Activated T-helper 2 cell treated with anti-CD3 and anti-CD28 coated beads, Interferon-gamma antibody, Interleukin-2, Interleukin-4, amounts not matched to agents 10 μg/mL and 5 μg/mL and 100 μg/mL, durations not matched to agents 14 hours and 24 hours and 36 hours (primary cell): ENCODE measurements around the gene DENND2C. TPM values are rescaled to one million over a fixed set of nuclear protein-coding genes. Genes with fewer than 3 reads are reported as not detected.

Source experiments
- DNase-seq: peaks from one replicate; pipeline ENCODE4 v3.0.0; 2021; ENCODE audit warnings: low spot score
- H3K27ac Mint-ChIP-seq: one replicate; pipeline ENCODE4 v1.8.0; 2021; ENCODE audit warnings: mixed read lengths
- H3K27me3 Mint-ChIP-seq: one replicate; pipeline ENCODE4 v1.8.0; 2021; ENCODE audit warnings: low read depth, mixed read lengths
- H3K36me3 Mint-ChIP-seq: one replicate; pipeline ENCODE4 v1.8.0; 2021; ENCODE audit warnings: low read depth, mixed read lengths
- H3K4me1 Mint-ChIP-seq: one replicate; pipeline ENCODE4 v1.8.0; 2021; ENCODE audit warnings: low read depth, mixed read lengths
- H3K4me3 Mint-ChIP-seq: one replicate; pipeline ENCODE4 v1.8.0; 2021; ENCODE audit warnings: low read depth, mild to moderate bottlenecking, moderate library complexity, mixed read lengths
- H3K9me3 Mint-ChIP-seq: one replicate; pipeline ENCODE4 v1.8.0; 2021; ENCODE audit warnings: mixed read lengths
- intact Hi-C: fragments of 100-400 bp; cut with micrococcal nuclease; formaldehyde crosslinking; loops from one replicate; pipeline ENCODE4 v1.15.1; 2023
- total RNA-seq: library from RNA; stranded (reverse); gene quantifications from 2 replicates; pipeline ENCODE4 v1.2.3, GENCODE V29; 2022

Gene DENND2C
- total RNA-seq, 1 donor from 2014 or later, result 0.21 TPM

DNA sequence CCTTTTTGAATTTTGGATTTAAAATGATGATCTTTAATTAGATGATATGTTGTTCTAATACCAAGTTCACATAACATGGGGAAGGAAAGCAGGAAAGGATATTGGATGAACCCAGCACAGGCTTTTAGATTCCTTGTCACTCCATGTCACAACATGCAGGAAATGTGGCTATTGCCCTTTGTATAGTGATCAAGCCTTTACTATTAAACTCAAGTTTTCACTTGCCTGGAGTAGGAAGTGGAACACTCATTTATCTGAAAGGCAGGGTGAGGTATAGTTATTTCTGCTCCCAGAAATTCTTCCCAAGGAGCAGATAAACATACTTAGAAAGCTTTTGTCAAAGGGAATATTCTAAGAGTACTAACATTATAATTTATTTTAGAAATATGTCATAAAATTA is 51.2 kb downstream of the DENND2C start:
- Mint-ChIP-seq H3K4me1 (no peaks in the 10 kb centered on the region), H3K36me3 (no peaks in the 10 kb centered on the region), H3K9me3 (no peaks in the 10 kb centered on the region), H3K27ac (no peak overlapping the region), H3K27me3 (peaks cover 13% of the 10 kb centered on the region), H3K4me3 (no peak overlapping the region)
- no peak for DNase-seq
- intact Hi-C loops, result no loop called here

DNA sequence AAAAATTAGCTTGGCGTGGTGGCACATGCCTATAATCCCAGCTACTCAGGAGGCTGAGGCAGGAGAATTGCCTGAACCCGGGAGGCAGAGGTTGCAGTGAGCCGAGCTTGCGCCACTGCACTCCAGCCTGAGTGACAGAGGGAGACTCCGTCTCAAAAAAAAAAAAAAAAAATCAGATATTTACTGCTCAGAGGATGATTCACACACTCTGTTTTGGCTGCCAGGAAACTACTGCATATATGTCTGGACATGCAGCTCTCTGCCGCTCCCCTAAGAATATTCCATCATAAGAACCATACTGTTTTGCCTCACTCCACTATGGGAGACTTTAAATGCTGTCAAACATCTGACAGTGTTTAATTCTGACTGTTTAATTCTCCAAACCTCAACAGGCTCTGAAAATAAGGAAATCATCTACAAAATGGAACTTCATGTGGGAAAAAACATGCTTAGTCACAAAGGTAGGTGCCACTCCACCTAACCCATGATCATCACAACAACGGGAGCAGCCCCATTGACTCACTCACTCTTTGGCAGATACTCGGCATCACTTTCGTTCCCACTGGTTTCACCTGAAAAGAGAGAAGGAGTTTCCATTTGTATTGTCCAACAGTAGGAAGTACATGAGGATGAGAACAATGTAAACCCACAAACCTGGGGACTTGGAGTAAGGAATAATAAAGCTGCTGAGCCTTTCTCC is 59.2 kb downstream of the DENND2C start:
- Mint-ChIP-seq H3K4me1 (no peaks in the 10 kb centered on the region), H3K27me3 (no peaks in the 10 kb centered on the region), H3K9me3 (no peaks in the 10 kb centered on the region), H3K36me3 (no peaks in the 10 kb centered on the region), H3K4me3 (no peak overlapping the region), H3K27ac (no peak overlapping the region)
- no peak for DNase-seq
- intact Hi-C loops, result no loop called here

DNA sequence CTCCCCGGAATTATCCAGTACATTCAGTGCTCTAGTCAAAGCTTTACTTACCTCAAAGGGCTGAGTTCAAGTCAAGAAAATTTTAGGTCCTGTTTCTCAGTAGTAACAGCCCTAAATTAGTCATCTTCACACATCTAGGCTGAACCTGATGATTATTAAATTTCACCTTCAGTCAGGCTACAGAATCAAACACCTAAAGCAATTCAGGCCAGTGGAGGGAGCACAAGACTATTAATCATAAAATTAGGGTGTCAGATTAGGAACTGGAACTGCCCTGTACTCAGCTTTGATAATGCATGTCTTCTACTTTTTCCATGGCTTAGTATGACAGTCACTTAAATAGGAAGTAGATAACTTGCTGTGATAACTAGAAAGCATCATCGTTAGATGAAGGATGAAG is 60.0 kb downstream of the DENND2C start:
- H3K36me3 Mint-ChIP-seq, result no peaks in the 10 kb centered on the region
- intact Hi-C loops, result no loop called here
- no peaks in the 10 kb centered on the region for H3K4me1 Mint-ChIP-seq
- no peaks in the 10 kb centered on the region for H3K9me3 Mint-ChIP-seq
- H3K4me3 Mint-ChIP-seq, result no peak overlapping the region
- no peak overlapping the region for H3K27ac Mint-ChIP-seq
- DNase-seq, result no peak
- H3K27me3 Mint-ChIP-seq, result peaks cover under 1% of the 10 kb centered on the region

DNA sequence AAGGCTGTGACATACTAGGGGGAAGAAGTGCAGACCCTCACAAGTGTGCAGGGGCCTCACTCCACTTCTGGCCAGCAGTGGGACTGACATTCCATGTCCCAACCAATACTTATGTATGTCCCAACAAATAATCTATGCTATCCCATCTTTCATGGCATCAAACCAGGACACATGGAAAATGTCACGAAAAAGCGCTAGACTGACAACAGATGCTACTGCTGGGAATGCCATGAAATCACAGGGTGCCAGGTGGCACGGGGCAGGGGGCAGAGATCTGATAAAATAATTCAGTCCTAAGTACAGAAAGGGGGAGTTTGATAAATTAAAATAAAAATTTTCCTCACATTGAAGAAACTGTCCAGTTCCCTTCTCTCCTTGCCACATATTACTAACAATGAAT is 60.8 kb downstream of the DENND2C start:
- intact Hi-C loops, result no loop called here
- no peaks in the 10 kb centered on the region for H3K9me3 Mint-ChIP-seq
- no peaks in the 10 kb centered on the region for H3K36me3 Mint-ChIP-seq
- peaks cover 3% of the 10 kb centered on the region for H3K27me3 Mint-ChIP-seq
- no peak overlapping the region for H3K27ac Mint-ChIP-seq
- H3K4me3 Mint-ChIP-seq, result no peak overlapping the region
- no peaks in the 10 kb centered on the region for H3K4me1 Mint-ChIP-seq
- DNase-seq, result no peak

- H3K27ac Mint-ChIP-seq, result no peak overlapping the region
- no peaks in the 10 kb centered on the region for H3K9me3 Mint-ChIP-seq
- intact Hi-C loops, result no loop called here
- no peaks in the 10 kb centered on the region for H3K4me1 Mint-ChIP-seq
- no peaks in the 10 kb centered on the region for H3K36me3 Mint-ChIP-seq
- no peak for DNase-seq
- peaks cover 3% of the 10 kb centered on the region for H3K27me3 Mint-ChIP-seq
- no peak overlapping the region for H3K4me3 Mint-ChIP-seq
Observed at GRCh38 chr1:114607223-114607622, 62.6 kb downstream of the DENND2C start.

GRCh38 chr1:114597949-114598348 is 71.9 kb downstream of the DENND2C start:
- no peak for DNase-seq
- no peak overlapping the region for H3K4me3 Mint-ChIP-seq
- intact Hi-C loops, result no loop called here

GRCh38 chr1:114595602-114596001 is 74.2 kb downstream of the DENND2C start:
- peaks cover 6% of the 10 kb centered on the region for H3K27me3 Mint-ChIP-seq
- no peak overlapping the region for H3K4me3 Mint-ChIP-seq
- DNase-seq, result no peak
- no peak overlapping the region for H3K27ac Mint-ChIP-seq
- no peaks in the 10 kb centered on the region for H3K36me3 Mint-ChIP-seq
- no peaks in the 10 kb centered on the region for H3K4me1 Mint-ChIP-seq
- intact Hi-C loops, result no loop called here
- no peaks in the 10 kb centered on the region for H3K9me3 Mint-ChIP-seq

More at GRCh38 chr1:114597949-114598348, 71.9 kb downstream of the DENND2C start:
- Mint-ChIP-seq H3K27me3 (peaks cover 4% of the 10 kb centered on the region), H3K27ac (no peak overlapping the region), H3K9me3 (no peaks in the 10 kb centered on the region), H3K36me3 (no peaks in the 10 kb centered on the region), H3K4me1 (no peaks in the 10 kb centered on the region)

- H3K9me3 Mint-ChIP-seq, result no peaks in the 10 kb centered on the region
- H3K36me3 Mint-ChIP-seq, result no peaks in the 10 kb centered on the region
- DNase-seq, result no peak
- no peaks in the 10 kb centered on the region for H3K4me1 Mint-ChIP-seq
- H3K27ac Mint-ChIP-seq, result no peak overlapping the region
- intact Hi-C loops, result no loop called here
- H3K4me3 Mint-ChIP-seq, result no peak overlapping the region
- peaks cover 8% of the 10 kb centered on the region for H3K27me3 Mint-ChIP-seq
Observed at GRCh38 chr1:114594046-114594445, 75.8 kb downstream of the DENND2C start.

DNA sequence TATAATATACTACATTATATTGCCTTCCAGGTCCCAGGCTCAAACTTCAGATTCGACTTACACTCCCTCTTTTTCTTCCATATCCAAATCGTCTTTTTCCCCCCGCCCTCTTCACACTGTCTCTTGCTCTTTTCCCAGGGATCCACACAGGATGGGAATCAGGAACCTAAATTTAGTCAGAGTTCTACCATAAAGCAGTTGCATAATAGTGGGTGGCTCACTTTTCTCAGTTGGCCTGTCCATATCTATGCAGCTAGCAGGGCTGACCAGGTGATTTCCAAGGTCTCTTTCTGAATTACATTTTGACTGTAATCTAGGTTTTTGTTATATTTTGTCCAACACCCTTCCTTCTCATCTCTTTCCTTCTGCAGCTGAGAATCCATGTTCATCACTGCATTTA is 80.7 kb downstream of the DENND2C start:
- Mint-ChIP-seq H3K4me1 (no peaks in the 10 kb centered on the region), H3K9me3 (no peaks in the 10 kb centered on the region), H3K27me3 (peaks cover 16% of the 10 kb centered on the region), H3K27ac (no peak overlapping the region), H3K4me3 (no peak overlapping the region), H3K36me3 (no peaks in the 10 kb centered on the region)
- DNase-seq, result no peak
- intact Hi-C loops, result loop anchor here (10.0 kb wide), 1 partner anchor 1194 kb away; the partner anchor contains the start of gene MAGI3

DNA sequence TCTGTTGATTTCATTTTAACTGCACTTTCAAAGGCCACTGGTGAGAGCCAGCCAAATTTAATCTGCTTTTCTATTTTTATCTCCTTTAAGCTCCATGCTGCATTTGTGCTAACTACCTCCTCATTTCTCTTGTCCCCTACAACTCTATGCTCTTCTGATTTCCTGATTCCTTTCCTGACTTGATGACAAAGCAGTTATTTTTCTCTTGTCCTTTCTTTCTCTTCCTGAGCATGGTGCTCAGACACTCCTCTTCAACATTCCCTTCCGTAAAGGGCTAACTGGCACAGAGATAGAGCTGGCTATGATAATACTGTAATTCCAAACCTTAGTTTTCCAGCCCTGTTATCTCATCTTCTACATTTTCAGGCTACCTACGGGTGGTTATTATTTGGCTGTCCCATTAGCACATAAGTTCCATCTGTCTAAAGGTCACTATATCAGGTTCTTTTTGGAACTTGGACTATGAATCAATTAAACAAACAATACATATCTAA is 81.6 kb downstream of the DENND2C start:
- peaks cover 15% of the 10 kb centered on the region for H3K27me3 Mint-ChIP-seq
- intact Hi-C loops, result loop anchor here (10.0 kb wide), 1 partner anchor 1193 kb away; the partner anchor contains the start of gene MAGI3
- H3K9me3 Mint-ChIP-seq, result no peaks in the 10 kb centered on the region
- no peak for DNase-seq
- no peaks in the 10 kb centered on the region for H3K36me3 Mint-ChIP-seq
- no peak overlapping the region for H3K4me3 Mint-ChIP-seq
- H3K27ac Mint-ChIP-seq, result no peak overlapping the region
- no peaks in the 10 kb centered on the region for H3K4me1 Mint-ChIP-seq

GRCh38 chr1:114587203-114587991 is 82.5 kb downstream of the DENND2C start:
- no peaks in the 10 kb centered on the region for H3K36me3 Mint-ChIP-seq
- H3K27me3 Mint-ChIP-seq, result peaks cover 12% of the 10 kb centered on the region
- peaks cover 3% of the 10 kb centered on the region for H3K9me3 Mint-ChIP-seq
- H3K4me1 Mint-ChIP-seq, result peaks cover 4% of the 10 kb centered on the region
- H3K27ac Mint-ChIP-seq, result no peak overlapping the region
- H3K4me3 Mint-ChIP-seq, result no peak overlapping the region
- DNase-seq, result no peak
- intact Hi-C loops, result loop anchor here (10.0 kb wide), 1 partner anchor 1193 kb away; the partner anchor contains the start of gene MAGI3

DNA sequence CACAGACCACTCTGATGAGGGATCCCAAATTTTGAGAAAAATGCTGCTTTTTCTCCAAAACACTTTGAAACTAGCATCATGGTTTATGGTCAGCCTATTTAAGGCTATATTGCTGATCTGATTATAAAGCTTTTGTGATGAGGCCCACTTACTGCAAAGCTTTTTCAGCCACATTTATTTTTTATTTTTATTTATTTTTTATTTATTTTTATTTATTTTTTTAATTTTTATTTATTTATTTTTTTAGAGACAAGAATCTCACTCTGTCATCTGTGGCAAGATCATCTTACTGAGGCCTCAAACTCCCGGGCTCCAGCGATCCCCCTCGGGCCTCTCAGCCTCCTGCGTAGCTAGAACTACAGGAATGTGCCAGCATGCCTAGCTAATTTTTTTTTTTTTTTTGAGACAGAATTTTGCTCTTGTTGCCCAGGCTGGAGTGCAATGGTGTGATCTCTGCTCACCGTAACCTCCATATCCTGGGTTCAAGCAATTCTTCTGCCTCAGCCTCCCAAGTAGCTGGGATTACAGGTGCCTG is 83.3 kb downstream of the DENND2C start:
- DNase-seq, result no peak
- H3K27me3 Mint-ChIP-seq, result peaks cover 12% of the 10 kb centered on the region
- peaks cover 3% of the 10 kb centered on the region for H3K36me3 Mint-ChIP-seq
- H3K27ac Mint-ChIP-seq, result no peak overlapping the region
- no peak overlapping the region for H3K4me3 Mint-ChIP-seq
- intact Hi-C loops, result loop anchor here (10.0 kb wide), 1 partner anchor 1192 kb away; the partner anchor contains the start of gene MAGI3
- peaks cover 6% of the 10 kb centered on the region for H3K9me3 Mint-ChIP-seq
- H3K4me1 Mint-ChIP-seq, result peaks cover 7% of the 10 kb centered on the region

GRCh38 chr1:114585231-114585630 is 84.6 kb downstream of the DENND2C start:
- Mint-ChIP-seq H3K4me1 (peaks cover 11% of the 10 kb centered on the region), H3K4me3 (no peak overlapping the region), H3K36me3 (peaks cover 3% of the 10 kb centered on the region), H3K27ac (no peak overlapping the region), H3K27me3 (peaks cover 12% of the 10 kb centered on the region), H3K9me3 (peaks cover 6% of the 10 kb centered on the region)
- intact Hi-C loops, result loop anchor here (10.0 kb wide), 1 partner anchor 1190 kb away; the partner anchor contains the start of gene MAGI3
- no peak for DNase-seq
